Pancreas (tissue), 10 donors: ENCODE data around the gene DLG1. TPM values are rescaled to one million over a fixed set of nuclear protein-coding genes. Genes with fewer than 3 reads are reported as not detected.

Experiments
- ATAC-seq, 4 donors: fragments of 200-7000 bp; cut with Tn5 transposase; one replicate each; pipeline versions ENCODE4 v1.8.0 to v1.9.1; 2020; ENCODE audit warnings: mild to moderate bottlenecking in 4 of 4, moderate library complexity in 4 of 4
- DNase-seq, 6 donors: peaks; one replicate each; pipeline ENCODE4 v3.0.0-alpha.2; 2020
- FAIRE-seq: peaks from 2 replicates; lab custom pipeline; 2012; peaks lifted over from hg19 to GRCh38; lab: Jason Lieb, UNC
- H3K27ac ChIP-seq, 4 donors: fragments of 200-600 bp; sonication (generic); 1 replicate in 3 of 4; 2 replicates in 1 of 4; pipeline versions ENCODE4 v1.5.0 to v1.8.0; 2020
- H3K27me3 ChIP-seq, 4 donors: fragments of 200-600 bp; one replicate each; pipeline ENCODE4 v1.8.0; 2021
- H3K36me3 ChIP-seq, 3 donors: fragments of 200-600 bp; sonication (generic) in 1 of 3; one replicate each; pipeline versions ENCODE4 v1.5.0 to v1.8.0; 2020 to 2021
- H3K4me1 ChIP-seq, 3 donors: fragments of 200-600 bp; one replicate each; pipeline ENCODE4 v1.8.0; 2021
- H3K4me3 ChIP-seq, 4 donors: fragments of 200-600 bp; sonication (generic) in 2 of 4; one replicate each; pipeline versions ENCODE4 v1.5.0 to v1.8.0; 2020 to 2021
- H3K9me3 ChIP-seq, 4 donors: fragments of 200-600 bp; one replicate each; pipeline ENCODE4 v1.8.0; 2021
- WGBS, 2 donors: extraction: QIAGEN DNeasy Blood & Tissue Kit; methylation state at CpG; one replicate each; pipeline ENCODE4 v1.1.7; 2013; 5-methylcytosine and 5-hydroxymethylcytosine counted together
- intact Hi-C, 3 donors: fragments of 100-400 bp; cut with DNase I; formaldehyde crosslinking; loops; one replicate each; pipeline versions ENCODE4 v1.11.1 to v1.14.2; 2022
- polyA plus RNA-seq, 2 donors: library from polyadenylated mRNA; stranded (reverse); fragments of 200-250 nt; gene quantifications; one replicate each; pipeline ENCODE4 v1.2.3, GENCODE V29; 2013
- total RNA-seq, 6 donors: library from RNA; stranded (reverse); fragmentation: NEBNext Ultra II Directional in 4 of 6; extraction: Animal tissue kit (Norgen Biotek cat#: 25700) in 4 of 6; gene quantifications; one replicate each; pipeline versions ENCODE4 v1.2.1 to v1.2.4, GENCODE V29; 2021 to 2023
- TF ChIP-seq, protein P1 (sequence below), 4 donors: fragments of 200-600 bp; sonication (generic) in 3 of 4; IDR thresholded peaks; one replicate each; pipeline versions ENCODE4 v1.5.0 to v1.8.0; 2021; ENCODE audit warnings: antibody characterized with exemption in 4 of 4
- donor health status: healthy with polysubstance abuse.
- donor health status: DM: no; HTN: no; CAD: no; lungs with moderate emphysema.
- donor health status: DM: no; HTN: no; CAD: no.
- donor health status: control.
- donor health status: control.
- donor health status: Bipolar disorder and iron deficiency.
- donor health status: DM: yes; HTN: yes; CAD: no.
- donor health status: DM: no; HTN: no; CAD: no.
- donor health status: DM: no; HTN: no; CAD: no.
- donor health status: DM: yes; HTN: yes; CAD: no.

DLG1 gene
- total and polyA plus RNA-seq, 8 donors = 15.9 to 47.9 (median 28.6) TPM

DNA sequence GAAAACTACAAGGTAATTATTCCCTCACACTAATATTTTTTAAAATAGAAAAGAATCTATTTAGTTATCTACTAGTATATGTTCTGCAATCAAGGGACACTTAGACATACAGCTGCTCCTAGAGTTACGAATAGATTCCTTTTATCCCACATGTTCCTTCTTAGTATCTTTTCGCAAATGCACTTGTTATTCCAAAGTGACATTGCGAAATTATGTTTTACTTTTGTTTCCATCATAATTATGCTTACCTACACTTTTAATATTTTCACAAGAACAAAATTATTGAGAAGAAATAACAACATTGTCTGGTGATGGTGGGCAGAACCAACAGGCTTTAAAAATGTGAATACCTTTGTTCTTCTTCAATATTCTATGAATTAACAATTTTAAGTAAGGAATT lies 161.7 kb downstream of the DLG1 start:
- intact Hi-C loops = no loop called here
- FAIRE-seq (no peak), ATAC-seq (no peak), DNase-seq (no peak)
- 95 to 100% methylated on average over 3 of the region's 3 CpGs for WGBS, 2 donors
- no peaks in the 10 kb centered on the region for H3K9me3 ChIP-seq
- no peak overlapping the region for H3K27ac ChIP-seq
- H3K4me1 ChIP-seq = no peaks in the 10 kb centered on the region
- peaks cover 0 to 16% (median 0%) of the 10 kb centered on the region in 3 donors for H3K36me3 ChIP-seq
- H3K27me3 ChIP-seq = no peaks in the 10 kb centered on the region
- TF ChIP-seq, protein P1, sequence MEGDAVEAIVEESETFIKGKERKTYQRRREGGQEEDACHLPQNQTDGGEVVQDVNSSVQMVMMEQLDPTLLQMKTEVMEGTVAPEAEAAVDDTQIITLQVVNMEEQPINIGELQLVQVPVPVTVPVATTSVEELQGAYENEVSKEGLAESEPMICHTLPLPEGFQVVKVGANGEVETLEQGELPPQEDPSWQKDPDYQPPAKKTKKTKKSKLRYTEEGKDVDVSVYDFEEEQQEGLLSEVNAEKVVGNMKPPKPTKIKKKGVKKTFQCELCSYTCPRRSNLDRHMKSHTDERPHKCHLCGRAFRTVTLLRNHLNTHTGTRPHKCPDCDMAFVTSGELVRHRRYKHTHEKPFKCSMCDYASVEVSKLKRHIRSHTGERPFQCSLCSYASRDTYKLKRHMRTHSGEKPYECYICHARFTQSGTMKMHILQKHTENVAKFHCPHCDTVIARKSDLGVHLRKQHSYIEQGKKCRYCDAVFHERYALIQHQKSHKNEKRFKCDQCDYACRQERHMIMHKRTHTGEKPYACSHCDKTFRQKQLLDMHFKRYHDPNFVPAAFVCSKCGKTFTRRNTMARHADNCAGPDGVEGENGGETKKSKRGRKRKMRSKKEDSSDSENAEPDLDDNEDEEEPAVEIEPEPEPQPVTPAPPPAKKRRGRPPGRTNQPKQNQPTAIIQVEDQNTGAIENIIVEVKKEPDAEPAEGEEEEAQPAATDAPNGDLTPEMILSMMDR (IDR thresholded peaks at IDR 0.05) = no peak
- no peak overlapping the region for H3K4me3 ChIP-seq

DNA sequence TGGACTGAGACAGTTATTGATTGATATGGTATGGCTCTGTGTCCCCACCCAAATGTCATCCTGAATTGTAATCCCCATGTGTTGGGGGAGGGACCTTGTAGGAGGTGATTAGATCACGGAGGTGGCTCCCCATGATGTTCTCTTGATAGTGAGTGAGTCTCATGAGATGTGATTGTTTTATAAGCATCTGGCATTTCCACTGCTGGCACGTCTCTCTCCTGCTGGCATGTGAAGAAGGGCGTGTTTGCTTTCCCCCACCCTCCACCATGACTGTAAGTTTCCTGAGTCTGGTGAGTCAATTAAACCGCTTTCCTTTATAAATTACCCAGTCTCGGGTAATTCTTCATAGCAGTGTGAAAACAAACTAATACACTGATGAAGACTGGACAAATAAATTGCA lies 163.2 kb downstream of the DLG1 start:
- no peak for DNase-seq
- TF ChIP-seq, protein P1 (IDR thresholded peaks at IDR 0.05) = no peak

DNA sequence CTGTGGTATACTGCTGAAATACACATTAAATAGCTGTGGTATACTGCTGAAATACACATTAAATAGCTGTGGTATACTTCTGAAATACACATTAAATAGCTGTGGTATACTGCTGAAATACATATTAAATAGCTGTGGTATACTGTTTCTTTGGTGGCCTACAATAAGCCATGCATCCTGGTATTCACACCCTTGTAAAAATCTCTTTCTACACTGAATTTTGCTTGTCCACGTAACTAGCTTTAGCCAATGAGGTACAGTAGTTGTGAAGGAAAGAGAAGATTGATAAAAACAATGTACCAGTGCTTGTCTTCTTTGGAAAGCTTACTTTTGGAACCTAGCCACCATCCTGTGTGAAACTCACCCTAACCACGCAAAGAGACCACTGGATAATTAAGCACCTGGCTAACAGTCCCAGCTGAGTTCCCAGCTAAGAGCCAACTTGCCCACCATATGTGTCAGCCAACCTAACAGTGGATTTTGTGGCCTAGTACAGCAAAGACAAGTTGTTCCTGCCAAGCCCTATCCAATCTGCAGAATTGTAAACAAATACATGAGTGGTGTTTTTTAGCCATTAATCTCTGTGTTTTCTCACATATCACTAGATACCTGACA lies 165.4 kb downstream of the DLG1 start:
- Histone ChIP-seq H3K36me3 (peaks cover 0 to 7% (median 0%) of the 10 kb centered on the region in 3 donors), H3K4me3 (no peak overlapping the region), H3K27ac (no peak overlapping the region), H3K27me3 (no peaks in the 10 kb centered on the region), H3K4me1 (no peaks in the 10 kb centered on the region), H3K9me3 (no peaks in the 10 kb centered on the region)
- FAIRE-seq = no peak
- no peak for ATAC-seq
- intact Hi-C loops = no loop called here
- TF ChIP-seq, protein P1 (IDR thresholded peaks at IDR 0.05) = no peak
- DNase-seq = no peak
- 87 to 92% methylated on average over 2 of the region's 2 CpGs for WGBS, 2 donors

More for the DNA sequence above, 163.2 kb downstream of the DLG1 start:
- Histone ChIP-seq H3K27me3 (no peaks in the 10 kb centered on the region), H3K4me1 (no peaks in the 10 kb centered on the region), H3K9me3 (no peaks in the 10 kb centered on the region), H3K4me3 (no peak overlapping the region), H3K36me3 (peaks cover 0 to 13% (median 0%) of the 10 kb centered on the region in 3 donors), H3K27ac (no peak overlapping the region)
- FAIRE-seq = no peak
- intact Hi-C loops = no loop called here
- 98% methylated on average over 5 of the region's 5 CpGs for WGBS, 2 donors
- no peak for ATAC-seq

DNA sequence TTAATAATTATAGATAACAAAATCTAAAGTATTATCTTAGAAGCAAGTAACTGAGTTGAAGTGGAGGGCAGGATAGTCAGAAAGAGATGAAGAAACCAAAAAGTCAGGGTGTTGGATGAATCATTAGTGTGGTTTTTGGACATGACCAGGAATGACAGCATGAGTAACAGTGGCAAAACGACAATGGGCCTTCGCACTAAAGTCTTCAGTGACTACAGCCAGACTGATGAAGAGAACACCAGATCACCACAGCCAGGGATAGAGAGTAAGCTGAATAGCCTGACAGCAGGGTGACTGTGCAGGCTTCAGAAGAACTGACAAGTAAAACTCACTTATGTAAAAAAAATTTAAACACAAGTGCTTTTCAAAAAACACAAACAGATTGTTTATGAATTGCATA lies 172.8 kb downstream of the DLG1 start:
- TF ChIP-seq, protein P1 (IDR thresholded peaks at IDR 0.05) = no peak
- Histone ChIP-seq H3K4me1 (no peaks in the 10 kb centered on the region), H3K36me3 (no peaks in the 10 kb centered on the region), H3K9me3 (no peaks in the 10 kb centered on the region), H3K27ac (no peak overlapping the region), H3K4me3 (no peak overlapping the region), H3K27me3 (no peaks in the 10 kb centered on the region)
- WGBS, 2 donors = 88 to 96% methylated on average over 2 of the region's 2 CpGs
- no peak for ATAC-seq
- DNase-seq = no peak
- intact Hi-C loops = no loop called here
- no peak for FAIRE-seq

DNA sequence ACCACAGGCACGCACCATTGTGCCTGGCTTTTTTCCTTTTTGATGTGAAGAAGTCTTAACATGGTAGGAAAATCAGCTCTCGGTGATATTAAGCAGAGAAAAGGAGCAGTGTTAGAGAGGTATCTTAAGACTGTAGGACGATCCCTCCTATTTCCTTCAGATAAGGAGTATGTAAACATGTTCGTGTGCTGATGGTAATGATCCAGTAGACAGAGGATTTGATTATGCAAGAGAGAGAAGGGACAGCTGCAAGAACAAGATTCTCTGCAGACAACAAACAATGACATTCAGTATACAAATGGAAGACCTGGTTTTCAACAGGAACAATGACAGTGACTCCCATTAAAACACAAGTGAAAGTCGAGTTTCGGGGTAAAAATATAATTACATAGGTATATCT lies 173.7 kb downstream of the DLG1 start:
- FAIRE-seq (no peak), ATAC-seq (no peak), DNase-seq (no peak)
- Histone ChIP-seq H3K9me3 (no peaks in the 10 kb centered on the region), H3K4me3 (no peak overlapping the region), H3K27ac (no peak overlapping the region), H3K27me3 (no peaks in the 10 kb centered on the region), H3K36me3 (no peaks in the 10 kb centered on the region), H3K4me1 (no peaks in the 10 kb centered on the region)
- 81 to 85% methylated on average over 6 of the region's 6 CpGs for WGBS, 2 donors
- intact Hi-C loops = no loop called here
- TF ChIP-seq, protein P1 (IDR thresholded peaks at IDR 0.05) = no peak
